Naive thymus-derived CD4-positive, alpha-beta T cell (primary cell): ENCODE measurements around the gene IL21R. TPM values are rescaled to one million over a fixed set of nuclear protein-coding genes. Genes with fewer than 3 reads are reported as not detected.
A peak's percentile ranks its signal among the peaks of the same experiment; 100 is the strongest.

Experiments
- ATAC-seq: fragments of 150-1000 bp; cut with Tn5 transposase; 2 replicates; pipeline ENCODE4 v1.10.0; 2021; ENCODE audit warnings: mild to moderate bottlenecking, moderate library complexity
- CTCF ChIA-PET: fragments of 350-600 bp; sonication (Branson Sonifier 250); formaldehyde crosslinking; loops from one replicate; lab custom pipeline; 2021; ENCODE audit warnings: antibody characterized with exemption; lab: Charles Lee
- POLR2A ChIA-PET: fragments of 350-600 bp; sonication (Branson Sonifier 250); formaldehyde crosslinking; loops from one replicate; lab custom pipeline; 2021; ENCODE audit warnings: antibody characterized with exemption, inconsistent platforms; lab: Charles Lee
- DNase-seq, 9 donors: peaks; one replicate each; pipeline versions ENCODE4 v3.0.0 to v3.0.0-alpha.2; 2020 to 2022; ENCODE audit warnings: mixed read lengths in 1 of 9
- H3K27ac ChIP-seq: one replicate; pipeline ENCODE4 v1.7.0; 2013; ENCODE audit warnings: mild to moderate bottlenecking, low read depth, low read length, moderate library complexity
- H3K27me3 ChIP-seq, 2 donors: one replicate each; pipeline ENCODE4 v1.7.0; 2013; ENCODE audit warnings: low read length in 2 of 2, mild to moderate bottlenecking in 2 of 2, moderate library complexity in 2 of 2; ENCODE audit not compliant: control insufficient read depth in 2 of 2, insufficient read depth in 2 of 2
- H3K36me3 ChIP-seq, 3 experiments: 1 replicate in 2 of 3; 2 replicates in 1 of 3; pipeline ENCODE4 v1.7.0; 2013; ENCODE audit warnings: low read length in 3 of 3, mild to moderate bottlenecking in 3 of 3, moderate library complexity in 1 of 3; ENCODE audit not compliant: insufficient read depth in 3 of 3, control insufficient read depth in 2 of 3
- H3K4me1 ChIP-seq, 2 donors: one replicate each; pipeline ENCODE4 v1.7.0; 2013; ENCODE audit warnings: low read length in 2 of 2, mild to moderate bottlenecking in 2 of 2, moderate library complexity in 1 of 2; ENCODE audit not compliant: control insufficient read depth in 2 of 2, insufficient read depth in 2 of 2
- H3K4me3 ChIP-seq: 2 replicates; pipeline ENCODE4 v1.7.0; 2013; ENCODE audit warnings: mild to moderate bottlenecking, low read length
- H3K9me3 ChIP-seq, 3 experiments: 1 replicate in 2 of 3; 2 replicates in 1 of 3; pipeline ENCODE4 v1.7.0; 2013; ENCODE audit warnings: low read length in 3 of 3; ENCODE audit not compliant: control insufficient read depth in 2 of 3
- H3K27ac Mint-ChIP-seq, 9 donors: one replicate each; pipeline ENCODE4 v1.8.0; 2020 to 2022; ENCODE audit warnings: mixed read lengths in 9 of 9, mild to moderate bottlenecking in 8 of 9, moderate library complexity in 5 of 9, inconsistent platforms in 2 of 9
- H3K27me3 Mint-ChIP-seq, 5 donors: one replicate each; pipeline ENCODE4 v1.8.0; 2021 to 2022; ENCODE audit warnings: mixed read lengths in 5 of 5, mild to moderate bottlenecking in 1 of 5
- H3K36me3 Mint-ChIP-seq, 5 donors: one replicate each; pipeline ENCODE4 v1.8.0; 2020 to 2022; ENCODE audit warnings: mixed read lengths in 5 of 5, mild to moderate bottlenecking in 3 of 5, inconsistent platforms in 1 of 5
- H3K4me1 Mint-ChIP-seq, 7 donors: one replicate each; pipeline ENCODE4 v1.8.0; 2020 to 2022; ENCODE audit warnings: mixed read lengths in 7 of 7, mild to moderate bottlenecking in 3 of 7, inconsistent platforms in 1 of 7
- H3K4me3 Mint-ChIP-seq, 10 donors: one replicate each; pipeline ENCODE4 v1.8.0; 2020 to 2022; ENCODE audit warnings: mild to moderate bottlenecking in 10 of 10, mixed read lengths in 10 of 10, moderate library complexity in 6 of 10, inconsistent platforms in 2 of 10
- H3K9me3 Mint-ChIP-seq, 11 donors: one replicate each; pipeline ENCODE4 v1.8.0; 2020 to 2022; ENCODE audit warnings: mixed read lengths in 11 of 11, mild to moderate bottlenecking in 4 of 11, inconsistent platforms in 1 of 11, moderate library complexity in 1 of 11
- intact Hi-C, 2 donors: fragments of 100-400 bp; cut with micrococcal nuclease; formaldehyde crosslinking; loops; one replicate each; pipeline ENCODE4 v1.15.1; 2023
- polyA plus RNA-seq, 2 donors: library from polyadenylated mRNA; unstranded; fragments of 300-500 nt; fragmentation: Illumina TruSeq; gene quantifications; one replicate each; pipeline ENCODE4 v1.2.3, GENCODE V29; 2021
- total RNA-seq, 6 experiments: library from RNA in 5 of 6; stranded (reverse) in 5 of 6; gene quantifications; 1 replicate in 5 of 6; 2 replicates in 1 of 6; pipeline ENCODE4 v1.2.3 and lab custom pipeline; 2021 to 2026

Gene IL21R
- total and polyA plus RNA-seq, 7 experiments from 2014 or later = 24.6 to 52.1 (median 37.1) TPM

DNA sequence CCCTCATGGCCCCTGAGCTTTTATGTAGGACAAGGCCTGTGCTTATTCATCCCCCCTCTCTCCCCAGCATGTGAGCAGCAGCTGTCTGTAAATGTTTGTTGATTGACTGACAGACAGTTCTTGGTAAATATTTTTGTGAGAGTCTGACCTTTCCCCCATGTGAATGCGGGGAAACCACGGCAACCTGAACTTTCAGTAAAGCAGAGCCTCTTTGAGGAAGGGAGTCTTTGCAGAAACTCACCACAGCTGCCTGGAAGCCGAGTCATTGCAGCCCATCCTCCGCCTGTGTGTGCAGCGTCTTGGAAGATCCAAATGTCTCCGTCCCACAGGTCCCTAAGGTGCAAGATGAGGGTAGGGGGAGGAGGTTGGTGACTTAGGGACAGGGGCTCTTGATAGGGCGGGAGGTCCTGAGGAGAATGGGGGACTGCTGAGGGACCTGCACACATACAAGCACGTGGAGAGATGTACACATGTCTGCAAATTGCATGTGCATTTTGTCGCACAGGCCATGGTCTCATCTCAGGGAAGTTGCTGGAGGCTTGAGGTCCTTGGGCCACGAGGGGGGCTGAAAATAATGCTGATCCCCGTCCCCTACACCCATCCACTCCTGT is 23.0 kb upstream of the IL21R start:
- no peak overlapping the region for H3K4me3 ChIP-seq
- DNase-seq (peak in 2 of 9 donors; percentile 23 to 48), ATAC-seq (no peak)
- H3K9me3 ChIP-seq = peaks cover 0 to 3% (median 0%) of the 10 kb centered on the region in 3 experiments
- intact Hi-C loops = no loop called here
- H3K4me1 Mint-ChIP-seq = peaks cover 34 to 59% (median 47%) of the 10 kb centered on the region in 7 donors
- H3K4me3 Mint-ChIP-seq = peak overlapping the region; percentile 14 to 80 (median 58)
- no peak overlapping the region for H3K27ac ChIP-seq
- peaks cover 0 to 6% (median under 1%) of the 10 kb centered on the region in 11 donors for H3K9me3 Mint-ChIP-seq
- ChIA-PET POLR2A (interaction anchor here (1.5 to 3.3 kb wide), 8 partner anchors 8 to 143 kb away, joined by 3 to 24 read pairs (median 11); partner anchors contain the start of gene IL21R), CTCF (interaction anchor here (0.7 to 4.3 kb wide), 2 partner anchors 9 to 11 kb away, joined by 5 to 17 read pairs; no protein-coding TSS in a partner anchor)
- peaks cover 0 to 15% (median 0%) of the 10 kb centered on the region in 5 donors for H3K36me3 Mint-ChIP-seq
- H3K27ac Mint-ChIP-seq = peak overlapping the region in 7 of 9 donors; percentile 44 to 96 (median 88)
- peaks cover 22 to 39% of the 10 kb centered on the region in 2 donors for H3K4me1 ChIP-seq
- H3K36me3 ChIP-seq = no peaks in the 10 kb centered on the region
- no peaks in the 10 kb centered on the region for H3K27me3 ChIP-seq
- no peaks in the 10 kb centered on the region for H3K27me3 Mint-ChIP-seq

DNA sequence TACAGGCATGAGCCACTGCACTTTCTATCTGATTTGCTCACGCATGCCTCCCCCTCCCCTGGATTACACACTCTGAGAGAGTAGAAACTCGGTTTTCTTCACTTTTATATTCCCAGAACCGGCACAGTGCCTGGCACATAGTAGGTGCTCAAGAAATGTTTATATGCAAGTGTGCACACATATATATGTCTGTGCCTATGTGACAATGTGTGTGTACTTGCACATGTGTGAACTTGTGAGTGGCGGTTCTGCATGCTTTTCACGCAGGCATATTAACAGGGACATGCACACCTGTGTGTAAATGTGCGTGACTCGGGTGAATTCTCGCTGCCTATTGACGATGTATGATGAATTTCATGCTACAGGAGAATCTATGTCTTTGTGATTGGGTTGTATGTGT is 22.1 kb upstream of the IL21R start:
- ChIA-PET CTCF (interaction anchor here (0.7 to 4.3 kb wide), 2 partner anchors 12 to 130 kb away, joined by 3 to 17 read pairs; no protein-coding TSS in a partner anchor), POLR2A (interaction anchor here (3.3 kb wide), 1 partner anchor 21 kb away, joined by 24 read pairs; the partner anchor contains the start of gene IL21R)
- H3K9me3 ChIP-seq = peaks cover 0 to 6% (median 0%) of the 10 kb centered on the region in 3 experiments
- no peaks in the 10 kb centered on the region for H3K36me3 ChIP-seq
- peaks cover 14 to 30% of the 10 kb centered on the region in 2 donors for H3K4me1 ChIP-seq
- no peaks in the 10 kb centered on the region for H3K27me3 Mint-ChIP-seq
- no peak for DNase-seq
- H3K27me3 ChIP-seq = no peaks in the 10 kb centered on the region
- peak overlapping the region in 2 of 10 donors; percentile 11 to 70 for H3K4me3 Mint-ChIP-seq
- H3K4me3 ChIP-seq = no peak overlapping the region
- intact Hi-C loops = no loop called here
- peaks cover 0 to 15% (median 5%) of the 10 kb centered on the region in 11 donors for H3K9me3 Mint-ChIP-seq
- no peak for ATAC-seq
- H3K36me3 Mint-ChIP-seq = peaks cover 0 to 25% (median 4%) of the 10 kb centered on the region in 5 donors
- H3K27ac ChIP-seq = no peak overlapping the region
- peaks cover 34 to 65% (median 51%) of the 10 kb centered on the region in 7 donors for H3K4me1 Mint-ChIP-seq
- H3K27ac Mint-ChIP-seq = peak overlapping the region in 7 of 9 donors; percentile 1 to 82 (median 41)

DNA sequence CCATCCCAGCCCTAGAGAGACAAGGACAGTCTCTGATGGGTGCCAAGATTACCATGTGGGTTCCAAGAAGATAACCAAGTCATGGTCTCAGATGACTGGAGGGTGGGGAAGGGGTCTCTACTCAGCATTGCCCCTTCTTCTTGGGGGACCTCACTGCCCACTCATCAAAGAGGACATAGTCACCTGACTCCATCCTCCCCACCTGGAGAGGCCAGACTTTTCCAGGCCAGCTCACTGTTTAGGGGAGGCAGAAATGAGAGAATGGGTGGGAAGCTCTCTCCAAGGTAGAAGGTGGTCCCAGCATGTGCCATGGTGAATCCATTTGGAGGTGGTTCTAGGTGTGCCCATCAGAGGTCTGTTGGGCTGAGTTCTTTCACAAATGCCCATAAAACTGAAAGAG is 20.7 kb upstream of the IL21R start:
- H3K9me3 ChIP-seq = peaks cover 0 to 6% (median 0%) of the 10 kb centered on the region in 3 experiments
- DNase-seq = peak in 1 of 9 donors; percentile 10
- intact Hi-C loops = no loop called here
- CTCF ChIA-PET = interaction anchor here (1.3 kb wide), 1 partner anchor 10 kb away, joined by 4 read pairs; no protein-coding TSS in a partner anchor
- peaks cover 14 to 26% of the 10 kb centered on the region in 2 donors for H3K4me1 ChIP-seq
- peak overlapping the region in 2 of 9 donors; percentile 56 to 82 for H3K27ac Mint-ChIP-seq
- H3K4me3 ChIP-seq = no peak overlapping the region
- H3K4me3 Mint-ChIP-seq = no peak overlapping the region
- H3K27me3 Mint-ChIP-seq = no peaks in the 10 kb centered on the region
- H3K36me3 Mint-ChIP-seq = peaks cover 0 to 28% (median 4%) of the 10 kb centered on the region in 5 donors
- peaks cover 0 to 17% (median 5%) of the 10 kb centered on the region in 11 donors for H3K9me3 Mint-ChIP-seq
- no peak overlapping the region for H3K27ac ChIP-seq
- no peak for ATAC-seq
- POLR2A ChIA-PET = interaction anchor here (1.3 kb wide), 1 partner anchor 9 kb away, joined by 5 read pairs; no protein-coding TSS in a partner anchor
- H3K27me3 ChIP-seq = no peaks in the 10 kb centered on the region
- peaks cover 34 to 63% (median 50%) of the 10 kb centered on the region in 7 donors for H3K4me1 Mint-ChIP-seq
- H3K36me3 ChIP-seq = no peaks in the 10 kb centered on the region

DNA sequence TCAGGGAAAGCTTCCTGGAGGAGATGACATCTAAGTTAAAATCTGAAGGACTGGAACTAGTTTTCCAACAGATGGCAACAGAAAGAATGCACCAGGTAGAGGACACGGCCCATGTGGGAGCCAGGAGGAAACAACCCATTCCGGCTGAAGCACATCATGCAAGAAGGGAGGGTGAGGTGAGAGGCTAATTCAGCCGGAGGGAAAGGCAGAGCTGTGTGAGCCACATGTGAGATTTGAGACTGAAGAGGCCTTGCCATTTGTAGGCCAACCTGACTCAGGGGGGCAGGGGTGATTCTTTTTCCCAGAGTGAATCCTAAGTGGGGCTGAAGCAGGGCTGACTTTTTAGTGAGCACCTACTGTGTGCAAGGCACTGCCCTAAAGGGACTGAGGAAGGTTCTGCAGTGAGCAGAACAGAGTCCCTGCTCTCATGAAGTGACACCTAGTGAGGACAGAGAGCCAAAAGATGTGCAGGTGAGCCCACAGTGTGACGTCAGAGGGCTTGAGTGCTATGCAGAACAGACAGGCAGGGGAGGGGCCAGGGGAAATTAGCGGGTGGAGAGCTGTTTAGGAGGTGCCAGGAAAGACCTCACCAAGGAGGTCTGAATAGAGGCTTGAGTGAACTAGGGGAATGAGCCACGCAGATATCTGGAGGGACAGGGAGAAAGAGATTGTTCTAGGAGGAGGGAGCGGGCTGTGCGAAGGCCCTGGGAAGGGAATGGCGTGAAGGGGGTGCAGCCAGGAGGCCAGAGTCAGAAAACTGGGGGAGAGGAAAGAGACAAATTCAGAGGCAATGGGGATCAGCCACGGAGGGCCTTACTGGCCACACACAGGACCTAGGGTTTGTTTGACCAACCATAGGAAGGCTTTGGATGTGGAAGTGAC is 19.8 kb upstream of the IL21R start:
- intact Hi-C loops = no loop called here

DNA sequence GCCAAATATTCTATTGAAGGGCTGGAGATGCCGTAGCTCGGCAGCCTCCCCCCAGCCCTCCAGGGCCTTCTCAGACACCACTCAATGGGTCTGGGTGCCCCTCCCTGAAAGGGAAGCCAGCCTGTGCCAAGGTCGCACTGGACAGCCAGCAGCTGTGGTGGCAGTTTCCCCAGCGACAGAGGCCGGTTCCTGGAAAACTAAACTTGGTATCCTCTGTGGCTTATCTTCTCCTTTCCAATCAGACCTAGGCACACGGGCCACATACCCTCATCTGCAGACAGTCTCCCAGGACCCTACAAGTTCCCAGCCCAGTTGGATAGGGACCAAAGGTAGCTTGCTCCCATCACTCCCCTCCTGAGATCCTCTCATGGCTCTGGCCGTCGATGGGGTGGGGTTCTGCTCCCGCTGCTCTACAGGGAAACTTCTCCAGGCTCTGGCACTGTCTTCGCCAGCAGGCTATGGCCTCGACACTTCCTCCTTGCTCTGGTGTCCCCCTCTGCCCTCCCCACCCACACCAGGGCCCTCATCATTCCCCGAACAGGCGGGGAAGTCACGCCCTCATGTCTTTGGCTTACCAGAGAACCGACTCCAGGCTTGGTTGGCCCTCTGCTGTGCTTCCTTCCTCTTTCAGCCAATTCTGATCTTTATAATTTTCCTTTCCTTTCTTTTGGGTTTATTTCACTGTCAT is 18.3 kb upstream of the IL21R start:
- Mint-ChIP-seq H3K36me3 (peaks cover 0 to 36% (median 4%) of the 10 kb centered on the region in 5 donors), H3K4me3 (no peak overlapping the region), H3K4me1 (peaks cover 18 to 39% (median 35%) of the 10 kb centered on the region in 7 donors), H3K27ac (peak overlapping the region in 3 of 9 donors; percentile 53 to 78 (median 56)), H3K27me3 (no peaks in the 10 kb centered on the region), H3K9me3 (peaks cover 0 to 22% (median 5%) of the 10 kb centered on the region in 11 donors)
- DNase-seq = peak in 1 of 9 donors; percentile 10
- POLR2A ChIA-PET = interaction anchor here (1.1 kb wide), 1 partner anchor 16 kb away, joined by 3 read pairs; no protein-coding TSS in a partner anchor
- peak; percentile 77 for ATAC-seq
- Histone ChIP-seq H3K27ac (no peak overlapping the region), H3K9me3 (peaks cover 0 to 6% (median 0%) of the 10 kb centered on the region in 3 experiments), H3K27me3 (no peaks in the 10 kb centered on the region), H3K4me3 (no peak overlapping the region), H3K36me3 (no peaks in the 10 kb centered on the region), H3K4me1 (peaks cover 0 to 6% of the 10 kb centered on the region in 2 donors)
- CTCF ChIA-PET = interaction anchor here (0.7 kb wide), 1 partner anchor 15 kb away, joined by 3 read pairs; no protein-coding TSS in a partner anchor
- intact Hi-C loops = no loop called here

More for the DNA sequence above, 19.8 kb upstream of the IL21R start:
- H3K4me1 Mint-ChIP-seq = peaks cover 32 to 54% (median 46%) of the 10 kb centered on the region in 7 donors
- H3K4me3 ChIP-seq = no peak overlapping the region
- peaks cover 0 to 6% (median 0%) of the 10 kb centered on the region in 3 experiments for H3K9me3 ChIP-seq
- ChIA-PET CTCF (interaction anchor here (1.3 kb wide), 1 partner anchor 9 kb away, joined by 4 read pairs; no protein-coding TSS in a partner anchor), POLR2A (interaction anchor here (1.3 kb wide), 1 partner anchor 10 kb away, joined by 5 read pairs; no protein-coding TSS in a partner anchor)
- H3K27ac Mint-ChIP-seq = peak overlapping the region in 7 of 9 donors; percentile 2 to 82 (median 10)
- no peaks in the 10 kb centered on the region for H3K27me3 ChIP-seq
- H3K27ac ChIP-seq = no peak overlapping the region
- H3K36me3 Mint-ChIP-seq = peaks cover 0 to 36% (median 4%) of the 10 kb centered on the region in 5 donors
- peaks cover 11 to 21% of the 10 kb centered on the region in 2 donors for H3K4me1 ChIP-seq
- ATAC-seq (no peak), DNase-seq (peak in 1 of 9 donors; percentile 16)
- H3K4me3 Mint-ChIP-seq = no peak overlapping the region
- H3K36me3 ChIP-seq = no peaks in the 10 kb centered on the region
- peaks cover 0 to 22% (median 5%) of the 10 kb centered on the region in 11 donors for H3K9me3 Mint-ChIP-seq
- no peaks in the 10 kb centered on the region for H3K27me3 Mint-ChIP-seq
